K562 (cell line): Measurements from ENCODE around the gene INPP4B.

Source experiments
- CTCF ChIP-seq, 3 experiments: IDR thresholded peaks in 2 of 3; conservative IDR thresholded peaks in 1 of 3; 2 replicates each; pipeline ENCODE4 v1.5.1; 2011 to 2012; ENCODE audit warnings: low read length in 3 of 3, mild to moderate bottlenecking in 3 of 3, control low read depth in 2 of 3, improper control_type of control experiment in 1 of 3, inconsistent platforms in 1 of 3, low read depth in 1 of 3, mixed read lengths in 1 of 3, moderate library complexity in 1 of 3; ENCODE audit not compliant: insufficient read depth in 2 of 3
- EGR1 ChIP-seq: fragments of 450-650 bp; conservative IDR thresholded peaks from 2 replicates; pipeline ENCODE4 v1.6.1; 2017; ENCODE audit warnings: mild to moderate bottlenecking
- EP300 ChIP-seq: IDR thresholded peaks from 2 replicates; pipeline ENCODE4 v1.6.1; 2012; ENCODE audit warnings: low read length, improper control_type of control experiment
- MAX ChIP-seq: sonication (generic); formaldehyde crosslinking; IDR thresholded peaks from 2 replicates; pipeline ENCODE4 v1.9.0; 2022; ENCODE audit warnings: mild to moderate bottlenecking, missing genetic modification reagents
- RBM22 ChIP-seq: fragments of 200-400 bp; formaldehyde crosslinking; IDR thresholded peaks from 2 replicates; pipeline ENCODE4 v1.6.1; 2018; ENCODE audit warnings: low read length, low read depth; ENCODE audit not compliant: poor library complexity, severe bottlenecking
- SMC3 ChIP-seq: conservative IDR thresholded peaks from 2 replicates; pipeline ENCODE4 v1.6.1; 2011; ENCODE audit warnings: low read depth, low read length, improper control_type of control experiment; ENCODE audit not compliant: insufficient read depth
- YY1 ChIP-seq, 3 experiments: IDR thresholded peaks; 2 replicates each; pipeline ENCODE4 v1.6.1; 2011; ENCODE audit warnings: low read length in 2 of 3, mild to moderate bottlenecking in 2 of 3, moderate library complexity in 2 of 3, borderline replicate concordance in 1 of 3, control low read depth in 1 of 3, low read depth in 1 of 3; ENCODE audit not compliant: insufficient read depth in 3 of 3, insufficient replicate concordance in 2 of 3, control insufficient read depth in 1 of 3, insufficient read length in 1 of 3; ENCODE audit errors: extremely low read depth in 1 of 3

GRCh38 chr4:142264961-142265360 lies 581.1 kb downstream of the INPP4B start:
- TF ChIP-seq MAX (CRISPR knock-in tag) (no peak), RBM22 (no peak), CTCF (IDR thresholded peaks at IDR 0.05 in 2 of 3, conservative IDR thresholded peaks at IDR 0.05 in 1 of 3; ENCODE audit: insufficient read depth in 2 of 3, low read depth in 1 of 3, low read length in 3 of 3) (no peak), EGR1 (no peak), EP300 (no peak), SMC3 (no peak), YY1 (IDR thresholded peaks at IDR 0.05; ENCODE audit: borderline replicate concordance in 1 of 3, control insufficient read depth in 1 of 3, extremely low read depth in 1 of 3, insufficient read depth in 3 of 3, insufficient read length in 1 of 3, insufficient replicate concordance in 2 of 3, low read depth in 1 of 3, low read length in 2 of 3) (no peak)
